B cell (primary cell): ENCODE measurements around the gene PIM3.

ENCODE experiments used
- EZH2 ChIP-seq: IDR thresholded peaks from 2 replicates; pipeline ENCODE4 v1.6.1; 2012; ENCODE audit warnings: borderline replicate concordance, low read depth, mild to moderate bottlenecking, moderate library complexity, low read length; ENCODE audit not compliant: insufficient read depth, poor library complexity, severe bottlenecking
- TF ChIP-seq, protein P1 (sequence below): fragments of 200-600 bp; IDR thresholded peaks from one replicate; pipeline ENCODE4 v1.8.0; 2022; ENCODE audit warnings: antibody characterized with exemption, mild to moderate bottlenecking

DNA sequence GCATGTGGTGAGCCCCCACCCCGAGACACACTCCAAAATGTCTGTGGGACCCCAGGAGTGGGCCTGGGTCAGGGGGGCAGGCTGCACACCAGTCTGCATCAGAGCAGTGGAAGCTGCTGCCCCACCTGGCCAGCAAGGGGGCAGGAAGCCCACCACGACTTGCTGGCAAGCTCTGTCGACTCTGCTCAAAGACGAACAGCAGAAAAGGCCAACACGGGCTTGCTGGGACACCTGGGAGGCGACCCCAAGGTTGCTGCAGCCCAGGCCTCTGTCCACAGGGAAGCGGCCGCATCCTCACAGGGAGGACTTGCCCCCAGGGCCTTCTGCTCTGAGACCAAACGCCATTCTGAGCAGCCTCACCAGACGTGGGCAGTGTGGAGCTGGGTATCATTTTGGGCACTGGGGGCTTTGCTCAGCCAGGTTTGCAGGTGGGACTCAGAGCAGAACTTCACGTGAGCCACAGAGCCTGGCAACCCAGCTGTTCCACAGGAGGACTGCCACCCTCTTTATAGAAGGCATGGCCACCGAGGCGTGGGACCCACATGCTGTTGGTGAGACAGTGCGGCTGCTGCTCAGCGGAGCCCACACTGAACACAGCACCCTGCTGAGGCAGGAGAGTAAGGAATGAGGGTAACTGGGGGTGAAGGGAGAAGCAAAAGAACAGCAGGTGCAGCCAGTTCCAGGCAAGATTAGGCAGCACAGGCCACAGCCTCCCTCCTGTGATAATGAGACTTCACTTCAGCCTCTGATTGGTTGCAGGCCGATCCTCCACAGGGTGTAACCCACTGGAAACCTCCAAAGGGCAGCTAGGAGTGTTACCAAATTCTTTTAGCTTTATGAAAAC is 41.0 kb downstream of the PIM3 start:
- TF ChIP-seq, protein P1, sequence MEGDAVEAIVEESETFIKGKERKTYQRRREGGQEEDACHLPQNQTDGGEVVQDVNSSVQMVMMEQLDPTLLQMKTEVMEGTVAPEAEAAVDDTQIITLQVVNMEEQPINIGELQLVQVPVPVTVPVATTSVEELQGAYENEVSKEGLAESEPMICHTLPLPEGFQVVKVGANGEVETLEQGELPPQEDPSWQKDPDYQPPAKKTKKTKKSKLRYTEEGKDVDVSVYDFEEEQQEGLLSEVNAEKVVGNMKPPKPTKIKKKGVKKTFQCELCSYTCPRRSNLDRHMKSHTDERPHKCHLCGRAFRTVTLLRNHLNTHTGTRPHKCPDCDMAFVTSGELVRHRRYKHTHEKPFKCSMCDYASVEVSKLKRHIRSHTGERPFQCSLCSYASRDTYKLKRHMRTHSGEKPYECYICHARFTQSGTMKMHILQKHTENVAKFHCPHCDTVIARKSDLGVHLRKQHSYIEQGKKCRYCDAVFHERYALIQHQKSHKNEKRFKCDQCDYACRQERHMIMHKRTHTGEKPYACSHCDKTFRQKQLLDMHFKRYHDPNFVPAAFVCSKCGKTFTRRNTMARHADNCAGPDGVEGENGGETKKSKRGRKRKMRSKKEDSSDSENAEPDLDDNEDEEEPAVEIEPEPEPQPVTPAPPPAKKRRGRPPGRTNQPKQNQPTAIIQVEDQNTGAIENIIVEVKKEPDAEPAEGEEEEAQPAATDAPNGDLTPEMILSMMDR, result no peak
- TF ChIP-seq EZH2, result no peak
